IMR-90 (cell line): ENCODE results near the gene FAF1. TPM values are rescaled to one million over a fixed set of nuclear protein-coding genes. Genes with fewer than 3 reads are reported as not detected.

Experiments
- ATAC-seq: fragments of 200-7000 bp; cut with Tn5 transposase; 2 replicates; pipeline ENCODE4 v1.9.1; 2020; ENCODE audit warnings: low read depth, mild to moderate bottlenecking, moderate library complexity
- BruUV-seq: library from RNA; stranded (reverse); fragments of 400-500 nt; replicated peaks from 2 replicates; lab custom pipeline; 2021; lab: Mats Ljungman, UMichigan
- CTCF ChIA-PET: fragments of 300-600 bp; formaldehyde crosslinking; extraction: SDS; loops from one replicate; lab custom pipeline; 2021; ENCODE audit warnings: antibody characterized with exemption; lab: Yijun Ruan, JAX
- POLR2A ChIA-PET: fragments of 300-600 bp; sonication (Branson Sonifier 250); formaldehyde crosslinking; loops from one replicate; lab custom pipeline; 2022; ENCODE audit warnings: antibody characterized with exemption; ENCODE audit not compliant: unreplicated experiment; lab: Charles Lee
- DNase-seq: peaks from one replicate; pipeline ENCODE4 v3.0.0; 2013
- H2AFZ ChIP-seq: replicated peaks from 2 replicates; pipeline ENCODE3; 2013; ENCODE audit warnings: low read length, mild to moderate bottlenecking; ENCODE audit not compliant: poor library complexity
- H2AK5ac ChIP-seq: 2 replicates; pipeline ENCODE4 v1.6.1; 2013; ENCODE audit warnings: low read depth, low read length, inconsistent platforms
- H2AK9ac ChIP-seq: replicated peaks from 2 replicates; pipeline ENCODE3; 2013; ENCODE audit warnings: mild to moderate bottlenecking, low read depth, low read length, moderate library complexity; ENCODE audit not compliant: poor library complexity
- H2BK120ac ChIP-seq: 2 replicates; pipeline ENCODE4 v1.6.1; 2013; ENCODE audit warnings: low read depth, low read length, inconsistent platforms
- H2BK15ac ChIP-seq: 3 replicates; pipeline ENCODE4 v1.6.1; 2013; ENCODE audit warnings: low read depth, low read length, inconsistent platforms
- H2BK20ac ChIP-seq: 2 replicates; pipeline ENCODE4 v1.6.1; 2013; ENCODE audit warnings: low read depth, mild to moderate bottlenecking, inconsistent platforms, low read length, moderate library complexity
- H2BK5ac ChIP-seq: 2 replicates; pipeline ENCODE4 v1.6.1; 2013; ENCODE audit warnings: mild to moderate bottlenecking, low read depth, low read length, inconsistent platforms; ENCODE audit not compliant: poor library complexity, severe bottlenecking
- H3K14ac ChIP-seq: replicated peaks from 2 replicates; pipeline ENCODE4 v1.6.1; 2013; ENCODE audit warnings: low read depth, low read length, inconsistent platforms
- H3K18ac ChIP-seq: 2 replicates; pipeline ENCODE4 v1.6.1; 2013; ENCODE audit warnings: low read depth, low read length, control low read depth
- H3K23ac ChIP-seq: 2 replicates; pipeline ENCODE4 v1.6.1; 2013; ENCODE audit warnings: low read depth, low read length, inconsistent platforms
- H3K27ac ChIP-seq: 2 replicates; pipeline ENCODE4 v1.5.1; 2013; ENCODE audit warnings: mild to moderate bottlenecking, control low read depth, low read length; ENCODE audit not compliant: insufficient read depth
- H3K27me3 ChIP-seq: 2 replicates; pipeline ENCODE4 v1.6.1; 2013; ENCODE audit warnings: low read length; ENCODE audit not compliant: control insufficient read depth, insufficient read depth
- H3K36me3 ChIP-seq: 2 replicates; pipeline ENCODE4 v1.6.1; 2013; ENCODE audit warnings: low read length, mixed read lengths; ENCODE audit not compliant: control insufficient read depth, insufficient read depth
- H3K4ac ChIP-seq: 2 replicates; pipeline ENCODE4 v1.6.1; 2013; ENCODE audit warnings: low read depth, low read length, inconsistent platforms
- H3K4me1 ChIP-seq: 2 replicates; pipeline ENCODE4 v1.6.1; 2013; ENCODE audit warnings: low read length, mixed read lengths; ENCODE audit not compliant: control insufficient read depth, insufficient read depth
- H3K4me2 ChIP-seq: 2 replicates; pipeline ENCODE4 v1.6.1; 2013; ENCODE audit warnings: low read depth, mild to moderate bottlenecking, control low read depth, low read length, moderate library complexity
- H3K4me3 ChIP-seq: 2 replicates; pipeline ENCODE4 v1.5.1; 2013; ENCODE audit warnings: low read depth, mild to moderate bottlenecking, control low read depth, low read length, moderate library complexity; ENCODE audit not compliant: insufficient read depth
- H3K56ac ChIP-seq: 2 replicates; pipeline ENCODE4 v1.6.1; 2013; ENCODE audit warnings: low read length, inconsistent platforms; ENCODE audit not compliant: insufficient read depth; ENCODE audit errors: extremely low read depth
- H3K79me1 ChIP-seq, 2 experiments: 2 replicates each; pipeline ENCODE4 v1.6.1; 2013; ENCODE audit warnings: low read length in 2 of 2, inconsistent platforms in 1 of 2, low read depth in 1 of 2
- H3K9ac ChIP-seq: 2 replicates; pipeline ENCODE4 v1.6.1; 2013; ENCODE audit warnings: low read depth, low read length, control low read depth
- H3K9me1 ChIP-seq: 2 replicates; pipeline ENCODE4 v1.6.1; 2013; ENCODE audit warnings: low read length, inconsistent platforms; ENCODE audit not compliant: insufficient read depth
- H3K9me3 ChIP-seq: 2 replicates; pipeline ENCODE4 v1.6.1; 2013; ENCODE audit warnings: low read length; ENCODE audit not compliant: control insufficient read depth, insufficient read depth
- H4K20me1 ChIP-seq: 2 replicates; pipeline ENCODE4 v1.6.1; 2013; ENCODE audit warnings: low read length, inconsistent platforms; ENCODE audit not compliant: insufficient read depth
- H4K5ac ChIP-seq: 2 replicates; pipeline ENCODE4 v1.6.1; 2013; ENCODE audit warnings: mild to moderate bottlenecking, low read depth, low read length, control low read depth
- H4K8ac ChIP-seq, 2 experiments: 2 replicates each; pipeline ENCODE4 v1.6.1; 2013; ENCODE audit warnings: low read depth in 2 of 2, low read length in 2 of 2, control low read depth in 1 of 2, inconsistent platforms in 1 of 2
- H4K91ac ChIP-seq: 2 replicates; pipeline ENCODE4 v1.6.1; 2013; ENCODE audit warnings: low read depth, low read length, inconsistent platforms; ENCODE audit not compliant: insufficient read depth
- CEBPB ChIP-seq: IDR thresholded peaks from 2 replicates; pipeline ENCODE4 v1.6.1; 2012; ENCODE audit warnings: low read depth, low read length, improper control_type of control experiment
- MXI1 ChIP-seq: IDR thresholded peaks from 2 replicates; pipeline ENCODE4 v1.6.1; 2012; ENCODE audit warnings: low read depth, mild to moderate bottlenecking, low read length, moderate library complexity, borderline replicate concordance
- dilution Hi-C: fragments of 300-500 bp; cut with HindIII; formaldehyde crosslinking; loops from one replicate; pipeline ENCODE4 v1.14.3; 2018; ENCODE audit warnings: low sequenced_read_pairs; ENCODE audit not compliant: unreplicated experiment
- in situ Hi-C: fragments of 300-500 bp; cut with MboI; formaldehyde crosslinking; loops from 3 replicates; pipeline ENCODE4 v1.14.3; 2019; ENCODE audit warnings: low sequenced_read_pairs, inconsistent platforms, mixed read lengths
- intact Hi-C: fragments of 100-400 bp; cut with micrococcal nuclease; formaldehyde crosslinking; loops from 2 replicates; pipeline ENCODE4 v1.10.0; 2022
- polyA plus RNA-seq, 3 experiments: library from polyadenylated mRNA; depleted of rRNA; stranded (reverse); fragments of >200 nt; gene quantifications; 2 replicates each; pipeline ENCODE4 v1.2.3, GENCODE V29; 2012; ENCODE audit warnings: low replicate concordance in 1 of 3
- total RNA-seq: library from RNA; depleted of rRNA; stranded (reverse); fragments of >200 nt; gene quantifications from 2 replicates; pipeline ENCODE4 v1.2.3, GENCODE V29; 2012

Gene FAF1
- total and polyA plus RNA-seq, 2 of the 4 experiments (the other 2 are of a cell fraction), result 18.8 to 72.9 TPM

DNA sequence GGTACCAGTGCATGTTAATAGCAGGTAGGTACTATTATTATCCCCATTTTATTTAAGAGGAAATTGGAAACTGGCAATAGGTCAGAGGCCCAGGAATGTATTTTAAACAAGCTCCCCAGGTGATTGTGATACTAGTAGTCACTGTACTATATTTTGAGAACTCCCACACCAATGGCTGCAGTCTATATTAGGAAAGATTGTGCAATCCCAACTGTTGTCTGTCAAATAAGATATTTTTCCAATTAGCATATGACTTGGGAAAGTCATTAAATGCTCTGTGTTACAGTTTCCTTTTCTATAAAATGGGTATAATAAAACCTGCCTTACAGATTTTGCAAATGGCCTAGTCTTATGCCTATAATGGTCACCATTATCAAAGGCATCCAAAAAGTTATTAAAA lies 442.6 kb downstream of the FAF1 start:
- H2AFZ ChIP-seq, result no peak overlapping the region
- H4K91ac ChIP-seq, result no peak overlapping the region
- in situ Hi-C loops, result no loop called here
- no peak overlapping the region for H2BK5ac ChIP-seq
- H3K9ac ChIP-seq, result no peak overlapping the region
- H3K4me3 ChIP-seq, result no peak overlapping the region
- H2AK9ac ChIP-seq, result no peak overlapping the region
- no peak for TF ChIP-seq MXI1
- peak; percentile 85 for TF ChIP-seq CEBPB
- H3K27ac ChIP-seq, result no peak overlapping the region
- no peaks in the 10 kb centered on the region for H4K20me1 ChIP-seq
- H2AK5ac ChIP-seq, result no peak overlapping the region
- no peaks in the 10 kb centered on the region for H3K9me3 ChIP-seq
- H3K4me1 ChIP-seq, result no peaks in the 10 kb centered on the region
- no peak overlapping the region for H2BK15ac ChIP-seq
- H4K8ac ChIP-seq, result no peak overlapping the region
- no peak overlapping the region for H4K5ac ChIP-seq
- ChIA-PET POLR2A (no interaction called here), CTCF (no interaction called here)
- no peaks in the 10 kb centered on the region for H3K36me3 ChIP-seq
- no peak overlapping the region for H3K23ac ChIP-seq
- no peak overlapping the region for H3K4me2 ChIP-seq
- H3K27me3 ChIP-seq, result no peaks in the 10 kb centered on the region
- H3K14ac ChIP-seq, result no peak overlapping the region
- H3K79me1 ChIP-seq, result no peaks in the 10 kb centered on the region
- DNase-seq, result no peak
- no TSS peak for BruUV-seq
- ATAC-seq, result no peak
- H3K56ac ChIP-seq, result no peak overlapping the region
- no peak overlapping the region for H2BK120ac ChIP-seq
- H3K4ac ChIP-seq, result no peak overlapping the region
- intact Hi-C loops, result no loop called here
- no peak overlapping the region for H2BK20ac ChIP-seq
- H3K9me1 ChIP-seq, result no peaks in the 10 kb centered on the region
- dilution Hi-C loops, result no loop called here
- H3K18ac ChIP-seq, result no peak overlapping the region
